H9 (cell line): ENCODE results near the gene SNX21. TPM values are rescaled to one million over a fixed set of nuclear protein-coding genes. Genes with fewer than 3 reads are reported as not detected.

Source experiments
- DNase-seq: peaks from one replicate; pipeline ENCODE4 v3.0.0-alpha.2; 2017
- H2AFZ ChIP-seq: one replicate; pipeline ENCODE4 v1.6.1; 2013; ENCODE audit warnings: mild to moderate bottlenecking, low read length, control low read depth, moderate library complexity
- H2AK5ac ChIP-seq: 2 replicates; pipeline ENCODE4 v1.6.1; 2013; ENCODE audit warnings: low read length, control low read depth, mixed read lengths; ENCODE audit not compliant: insufficient read length
- H2BK120ac ChIP-seq: one replicate; pipeline ENCODE4 v1.6.1; 2013; ENCODE audit warnings: low read depth, mild to moderate bottlenecking, low read length, control low read depth, inconsistent platforms; ENCODE audit not compliant: poor library complexity, severe bottlenecking
- H2BK12ac ChIP-seq: 2 replicates; pipeline ENCODE4 v1.6.1; 2013; ENCODE audit warnings: low read length, control low read depth, mixed read lengths, low read depth; ENCODE audit not compliant: insufficient read length
- H2BK15ac ChIP-seq: 2 replicates; pipeline ENCODE4 v1.6.1; 2013; ENCODE audit warnings: low read depth, low read length, control low read depth
- H2BK20ac ChIP-seq: one replicate; pipeline ENCODE4 v1.6.1; 2013; ENCODE audit warnings: low read depth, mild to moderate bottlenecking, low read length, control low read depth, inconsistent platforms; ENCODE audit not compliant: poor library complexity, severe bottlenecking
- H2BK5ac ChIP-seq: 2 replicates; pipeline ENCODE4 v1.6.1; 2013; ENCODE audit warnings: low read length, control low read depth, mixed read lengths; ENCODE audit not compliant: insufficient read length
- H3K14ac ChIP-seq: 2 replicates; pipeline ENCODE4 v1.6.1; 2013; ENCODE audit warnings: low read length, control low read depth; ENCODE audit not compliant: insufficient read depth
- H3K18ac ChIP-seq: 2 replicates; pipeline ENCODE4 v1.6.1; 2013; ENCODE audit warnings: low read depth, mild to moderate bottlenecking, mixed read lengths, low read length, control low read depth; ENCODE audit not compliant: insufficient read length
- H3K23ac ChIP-seq: 2 replicates; pipeline ENCODE4 v1.6.1; 2013; ENCODE audit warnings: low read length, control low read depth, mixed read lengths, low read depth; ENCODE audit not compliant: insufficient read length
- H3K23me2 ChIP-seq: 2 replicates; pipeline ENCODE4 v1.6.1; 2013; ENCODE audit warnings: low read depth, mild to moderate bottlenecking, mixed read lengths, low read length, control low read depth; ENCODE audit not compliant: insufficient read length, poor library complexity, severe bottlenecking
- H3K27ac ChIP-seq: 2 replicates; pipeline ENCODE4 v1.5.1; 2013; ENCODE audit warnings: low read length, control low read depth, mixed read lengths, low read depth; ENCODE audit not compliant: insufficient read length
- H3K27me3 ChIP-seq: 2 replicates; pipeline ENCODE4 v1.6.1; 2013; ENCODE audit warnings: low read length, control low read depth, inconsistent platforms; ENCODE audit not compliant: insufficient read depth
- H3K4ac ChIP-seq: 2 replicates; pipeline ENCODE4 v1.6.1; 2013; ENCODE audit warnings: low read depth, mild to moderate bottlenecking, control low read depth, inconsistent platforms, low read length, moderate library complexity
- H3K4me1 ChIP-seq: 2 replicates; pipeline ENCODE4 v1.6.1; 2013; ENCODE audit warnings: low read length, control low read depth, inconsistent platforms; ENCODE audit not compliant: insufficient read depth
- H3K4me2 ChIP-seq: 2 replicates; pipeline ENCODE4 v1.6.1; 2013; ENCODE audit warnings: low read length, control low read depth, mixed read lengths; ENCODE audit not compliant: insufficient read length, insufficient read depth
- H3K56ac ChIP-seq: 2 replicates; pipeline ENCODE4 v1.6.1; 2013; ENCODE audit warnings: low read depth, mild to moderate bottlenecking, mixed read lengths, low read length, control low read depth; ENCODE audit not compliant: insufficient read length
- H3K79me1 ChIP-seq: 2 replicates; pipeline ENCODE4 v1.6.1; 2013; ENCODE audit warnings: low read depth, mild to moderate bottlenecking, moderate library complexity, low read length, control low read depth, inconsistent platforms; ENCODE audit not compliant: insufficient read depth, poor library complexity, severe bottlenecking
- H3K79me2 ChIP-seq: 2 replicates; pipeline ENCODE4 v1.6.1; 2013; ENCODE audit warnings: low read length, control low read depth, inconsistent platforms; ENCODE audit not compliant: insufficient read depth
- H3K9ac ChIP-seq: 2 replicates; pipeline ENCODE4 v1.6.1; 2013; ENCODE audit warnings: low read length, control low read depth, mixed read lengths; ENCODE audit not compliant: insufficient read length; ENCODE audit errors: extremely low read depth
- H3K9me3 ChIP-seq: one replicate; pipeline ENCODE4 v1.6.1; 2013; ENCODE audit warnings: low read depth, low read length, inconsistent platforms; ENCODE audit not compliant: control insufficient read depth
- H3T11ph ChIP-seq: one replicate; pipeline ENCODE4 v1.6.1; 2013; ENCODE audit warnings: mild to moderate bottlenecking, low read length, control low read depth, inconsistent platforms
- H4K20me1 ChIP-seq: one replicate; pipeline ENCODE4 v1.6.1; 2013; ENCODE audit not compliant: control insufficient read depth, insufficient read length, insufficient read depth
- H4K5ac ChIP-seq: 2 replicates; pipeline ENCODE4 v1.6.1; 2013; ENCODE audit warnings: low read depth, mild to moderate bottlenecking, mixed read lengths, low read length, control low read depth; ENCODE audit not compliant: insufficient read length
- H4K8ac ChIP-seq: replicated peaks from 2 replicates; pipeline ENCODE4 v1.6.1; 2013; ENCODE audit warnings: low read length, control low read depth, mixed read lengths, low read depth; ENCODE audit not compliant: insufficient read length
- H4K91ac ChIP-seq: 2 replicates; pipeline ENCODE4 v1.6.1; 2013; ENCODE audit warnings: low read depth, mild to moderate bottlenecking, moderate library complexity, mixed read lengths, low read length, control low read depth; ENCODE audit not compliant: insufficient read length
- H3K27ac Mint-ChIP-seq, 3 experiments: 2 replicates in 2 of 3; 3 replicates in 1 of 3; pipeline ENCODE4 v1.8.0; 2020 to 2021; ENCODE audit warnings: mixed read lengths in 3 of 3, mild to moderate bottlenecking in 1 of 3, moderate library complexity in 1 of 3
- H3K27me3 Mint-ChIP-seq: 2 replicates; pipeline ENCODE4 v1.8.0; 2021; ENCODE audit warnings: low read depth, mild to moderate bottlenecking, moderate library complexity, mixed read lengths
- H3K36me3 Mint-ChIP-seq, 3 experiments: 2 replicates in 2 of 3; 3 replicates in 1 of 3; pipeline ENCODE4 v1.8.0; 2020 to 2021; ENCODE audit warnings: low read depth in 3 of 3, mixed read lengths in 3 of 3; ENCODE audit not compliant: insufficient read depth in 1 of 3
- H3K4me1 Mint-ChIP-seq, 2 experiments: 2 replicates each; pipeline ENCODE4 v1.8.0; 2020; ENCODE audit warnings: mixed read lengths in 2 of 2
- H3K4me3 Mint-ChIP-seq, 2 experiments: 2 replicates in 1 of 2; 3 replicates in 1 of 2; pipeline ENCODE4 v1.8.0; 2020 to 2021; ENCODE audit warnings: mild to moderate bottlenecking in 2 of 2, mixed read lengths in 2 of 2, moderate library complexity in 1 of 2
- H3K9me3 Mint-ChIP-seq, 2 experiments: 2 replicates in 1 of 2; 3 replicates in 1 of 2; pipeline ENCODE4 v1.8.0; 2020; ENCODE audit warnings: mild to moderate bottlenecking in 2 of 2, mixed read lengths in 2 of 2, moderate library complexity in 1 of 2
- WGBS: extraction: QIAGEN DNeasy Blood & Tissue Kit; methylation state at CpG from one replicate; pipeline ENCODE4 v1.1.7; 2013; ENCODE audit warnings: missing lambda C conversion rate, low lambda C conversion rate, mixed read lengths; ENCODE audit not compliant: insufficient read length; ENCODE audit errors: extremely low coverage; 5-methylcytosine and 5-hydroxymethylcytosine counted together
- total RNA-seq: library from RNA; stranded (reverse); gene quantifications from 2 replicates; pipeline ENCODE4 v1.2.1, GENCODE V29; 2021
- TF ChIP-seq, protein P1 (sequence below): fragments of 200-600 bp; sonication (generic); conservative IDR thresholded peaks from 3 replicates; pipeline ENCODE4 v1.8.0; 2021; ENCODE audit warnings: antibody characterized with exemption, mild to moderate bottlenecking

The SNX21 gene
- total RNA-seq, 1 experiment from 2014 or later = 20.5 TPM

DNA sequence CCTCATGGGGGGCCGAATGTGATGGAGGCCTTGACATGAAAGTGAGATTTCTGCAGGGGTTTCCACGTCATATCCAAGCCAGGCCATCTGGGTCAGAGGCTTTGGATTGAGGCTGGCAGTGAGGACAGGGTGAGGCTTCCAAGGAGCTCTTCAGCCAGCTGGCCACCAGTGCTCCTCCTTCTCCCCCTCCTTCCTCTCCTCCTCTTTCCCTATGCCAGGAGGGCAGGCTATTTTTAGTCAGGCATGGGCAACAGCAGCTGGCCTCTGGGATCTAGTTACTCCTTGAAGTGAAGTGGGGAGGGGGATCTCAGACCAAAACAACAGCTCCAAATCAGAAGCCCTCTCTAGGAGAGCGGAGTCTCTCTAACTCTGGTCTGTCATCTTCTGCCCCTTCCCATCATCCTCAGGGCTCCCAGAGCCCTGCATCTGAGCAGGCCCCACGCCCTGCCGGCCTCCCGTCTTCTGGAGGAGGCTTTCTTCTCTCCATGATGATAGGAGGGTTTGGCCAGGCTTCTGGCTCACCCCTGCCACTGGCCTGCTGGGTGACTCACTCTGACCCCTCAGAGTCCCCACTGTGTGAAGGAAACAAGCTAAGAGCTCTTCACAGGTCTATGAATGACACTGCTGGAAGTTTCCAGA lies 7.1 kb upstream of the SNX21 start:
- Histone ChIP-seq H3K27me3 (no peaks in the 10 kb centered on the region; the same call in 1 of the 2 replicates), H3K56ac (no peak overlapping the region), H3K4me2 (no peak overlapping the region), H3K18ac (no peak overlapping the region), H2BK5ac (no peak overlapping the region), H2AFZ (no peak overlapping the region), H2AK5ac (no peak overlapping the region), H3K23ac (no peak overlapping the region), H3K9me3 (no peaks in the 10 kb centered on the region), H3K4me1 (no peaks in the 10 kb centered on the region), H3K79me1 (no peaks in the 10 kb centered on the region), H3K23me2 (no peaks in the 10 kb centered on the region), H2BK20ac (no peak overlapping the region), H3K14ac (no peak overlapping the region), H2BK12ac (no peak overlapping the region), H2BK120ac (no peak overlapping the region), H3K79me2 (no peaks in the 10 kb centered on the region), H4K20me1 (no peaks in the 10 kb centered on the region), H3K27ac (no peak overlapping the region), H4K91ac (no peak overlapping the region), H4K5ac (no peak overlapping the region), H4K8ac (no peak overlapping the region), H3T11ph (no peak overlapping the region), H3K9ac (no peak overlapping the region), H3K4ac (no peak overlapping the region), H2BK15ac (no peak overlapping the region)
- H3K4me3 Mint-ChIP-seq = no peak overlapping the region
- TF ChIP-seq, protein P1, sequence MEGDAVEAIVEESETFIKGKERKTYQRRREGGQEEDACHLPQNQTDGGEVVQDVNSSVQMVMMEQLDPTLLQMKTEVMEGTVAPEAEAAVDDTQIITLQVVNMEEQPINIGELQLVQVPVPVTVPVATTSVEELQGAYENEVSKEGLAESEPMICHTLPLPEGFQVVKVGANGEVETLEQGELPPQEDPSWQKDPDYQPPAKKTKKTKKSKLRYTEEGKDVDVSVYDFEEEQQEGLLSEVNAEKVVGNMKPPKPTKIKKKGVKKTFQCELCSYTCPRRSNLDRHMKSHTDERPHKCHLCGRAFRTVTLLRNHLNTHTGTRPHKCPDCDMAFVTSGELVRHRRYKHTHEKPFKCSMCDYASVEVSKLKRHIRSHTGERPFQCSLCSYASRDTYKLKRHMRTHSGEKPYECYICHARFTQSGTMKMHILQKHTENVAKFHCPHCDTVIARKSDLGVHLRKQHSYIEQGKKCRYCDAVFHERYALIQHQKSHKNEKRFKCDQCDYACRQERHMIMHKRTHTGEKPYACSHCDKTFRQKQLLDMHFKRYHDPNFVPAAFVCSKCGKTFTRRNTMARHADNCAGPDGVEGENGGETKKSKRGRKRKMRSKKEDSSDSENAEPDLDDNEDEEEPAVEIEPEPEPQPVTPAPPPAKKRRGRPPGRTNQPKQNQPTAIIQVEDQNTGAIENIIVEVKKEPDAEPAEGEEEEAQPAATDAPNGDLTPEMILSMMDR = no peak
- no CpG with 5 or more reads among the region's 6 CpGs for WGBS
- no peak overlapping the region for H3K27ac Mint-ChIP-seq
- H3K9me3 Mint-ChIP-seq = no peaks in the 10 kb centered on the region; a peak in 1 of 5 replicates
- no peaks in the 10 kb centered on the region; a peak in 1 of 7 replicates for H3K36me3 Mint-ChIP-seq
- peaks cover 28% of the 10 kb centered on the region for H3K27me3 Mint-ChIP-seq
- H3K4me1 Mint-ChIP-seq = peaks cover 20 to 43% of the 10 kb centered on the region in 2 experiments
- DNase-seq = no peak
